ENCODE data around the gene MRPS2. TPM values are rescaled to one million over a fixed set of nuclear protein-coding genes. Genes with fewer than 3 reads are reported as not detected.

MRPS2 gene
- total and polyA plus RNA-seq, 2 experiments from 2014 or later = 83.2 to 116 TPM

- no peaks in the 10 kb centered on the region for H3F3A ChIP-seq (replicated peaks; ENCODE audit: low read depth)
- TF ChIP-seq ZNF114 (CRISPR knock-in tag; IDR thresholded peaks at IDR 0.05) (no peak), EZH2phosphoT487 (IDR thresholded peaks at IDR 0.05; ENCODE audit: unreplicated experiment) (no peak), NANOG (IDR thresholded peaks at IDR 0.05; ENCODE audit: borderline replicate concordance) (no peak), ETS1 (IDR thresholded peaks at IDR 0.05) (no peak), CREB1 (CRISPR knock-in tag; IDR thresholded peaks at IDR 0.05; ENCODE audit: low read depth) (no peak), CTCF (conservative IDR thresholded peaks at IDR 0.05; ENCODE audit: low read depth in 2 of 2) (no peak), EZH2 (IDR thresholded peaks at IDR 0.05; ENCODE audit: low read depth, unreplicated experiment) (no peak), ZNF331 (CRISPR knock-in tag; IDR thresholded peaks at IDR 0.05; ENCODE audit: low read depth) (no peak), ZNF462 (CRISPR knock-in tag; IDR thresholded peaks at IDR 0.05) (no peak), REST (IDR thresholded peaks at IDR 0.05; ENCODE audit: unreplicated experiment) (no peak), JUNB (IDR thresholded peaks at IDR 0.05; ENCODE audit: unreplicated experiment) (no peak), STAT1 (IDR thresholded peaks at IDR 0.05; ENCODE audit: unreplicated experiment) (no peak), POLR2AphosphoS5 (IDR thresholded peaks at IDR 0.05; ENCODE audit: low read depth) (no peak)
- no peaks in the 10 kb centered on the region for H3K27me3 ChIP-seq (ENCODE audit: insufficient read depth)
- H3K27ac ChIP-seq (ENCODE audit: low read depth) = peak overlapping the region; percentile 50; the same call in 1 of the 2 replicates
- Mint-ChIP-seq H3K9me3 (no peaks in the 10 kb centered on the region), H3K27ac (peak overlapping the region; percentile 6; the same call in 1 of the 2 replicates), H3K4me3 (no peak overlapping the region; the same call in 2 of the 3 replicates), H3K36me3 (ENCODE audit: low read depth) (no peaks in the 10 kb centered on the region), H3K27me3 (ENCODE audit: insufficient read depth, low read depth, poor library complexity) (peaks cover 5% of the 10 kb centered on the region), H3K4me1 (peaks cover 32% of the 10 kb centered on the region)
- H3K79me2 ChIP-seq (replicated peaks; ENCODE audit: insufficient read depth) = peaks cover 3% of the 10 kb centered on the region; the same call in 1 of the 2 replicates
- peak; percentile 57 for DNase-seq (ENCODE audit: low spot score)
- H3K4me2 ChIP-seq = peak overlapping the region; percentile 51; the same call in 1 of the 2 replicates
- no peak overlapping the region for H3K4me3 ChIP-seq
- no peaks in the 10 kb centered on the region for H4K20me1 ChIP-seq (replicated peaks; ENCODE audit: insufficient read depth)
- 0 out of 2 replicates have a peak, but pooled peaks cover 6% of the 10 kb centered on the region for H3K4me1 ChIP-seq (ENCODE audit: insufficient read depth)
- no peaks in the 10 kb centered on the region for H3K9me2 ChIP-seq (ENCODE audit: insufficient read depth)
- no peaks in the 10 kb centered on the region for H3K36me3 ChIP-seq (ENCODE audit: insufficient read depth)
- no peak overlapping the region for H2AFZ ChIP-seq
- peak; percentile 42 for ATAC-seq
Observed at GRCh38 chr9:135471791-135472640, 28.5 kb upstream of the MRPS2 start.
